Keratinocyte (primary cell): ENCODE data around the gene FGD4. TPM values are rescaled to one million over a fixed set of nuclear protein-coding genes. Genes with fewer than 3 reads are reported as not detected.

ENCODE experiments used
- DNase-seq: peaks from one replicate; pipeline ENCODE4 v3.0.0-alpha.2; 2011; ENCODE audit warnings: low read depth, missing footprints, low spot score
- FAIRE-seq: peaks from 2 replicates; lab custom pipeline; 2011; peaks lifted over from hg19 to GRCh38; lab: Jason Lieb, UNC
- H2AFZ ChIP-seq: 2 replicates; pipeline ENCODE4 v1.6.0; 2012; ENCODE audit warnings: low read length, control low read depth, inconsistent platforms; ENCODE audit not compliant: control insufficient read depth
- H3K27ac ChIP-seq: 2 replicates; pipeline ENCODE4 v1.5.1; 2011; ENCODE audit warnings: low read length; ENCODE audit not compliant: control insufficient read depth, insufficient read depth
- H3K27me3 ChIP-seq: 3 replicates; pipeline ENCODE4 v1.6.0; 2011; ENCODE audit warnings: low read length; ENCODE audit not compliant: control insufficient read depth, insufficient read depth; ENCODE audit errors: extremely low read depth
- H3K36me3 ChIP-seq, 2 experiments: 2 replicates in 1 of 2; 3 replicates in 1 of 2; pipeline ENCODE4 v1.5.1; 2011; ENCODE audit warnings: low read length in 2 of 2, mild to moderate bottlenecking in 1 of 2; ENCODE audit not compliant: control insufficient read depth in 2 of 2, insufficient read depth in 2 of 2; ENCODE audit errors: extremely low read depth in 1 of 2
- H3K4me1 ChIP-seq: 3 replicates; pipeline ENCODE4 v1.5.1; 2011; ENCODE audit warnings: low read length; ENCODE audit not compliant: control insufficient read depth, insufficient read depth; ENCODE audit errors: extremely low read depth
- H3K4me2 ChIP-seq: 3 replicates; pipeline ENCODE4 v1.6.0; 2011; ENCODE audit warnings: low read depth, low read length; ENCODE audit not compliant: control insufficient read depth, insufficient read depth; ENCODE audit errors: extremely low read depth
- H3K4me3 ChIP-seq, 3 experiments: fragments of 200-600 bp in 1 of 3; sonication (generic) in 1 of 3; 2 replicates in 2 of 3; 3 replicates in 1 of 3; pipeline ENCODE4 v1.5.1; 2011 to 2016; ENCODE audit warnings: low read length in 3 of 3, mild to moderate bottlenecking in 3 of 3, control low read depth in 2 of 3, inconsistent platforms in 1 of 3, low read depth in 1 of 3, mixed read lengths in 1 of 3, mixed run types in 1 of 3, moderate library complexity in 1 of 3; ENCODE audit not compliant: control insufficient read depth in 2 of 3, insufficient read depth in 2 of 3; ENCODE audit errors: extremely low read depth in 1 of 3
- H3K79me2 ChIP-seq: 2 replicates; pipeline ENCODE4 v1.6.0; 2012; ENCODE audit warnings: low read length; ENCODE audit not compliant: control insufficient read depth, insufficient read depth
- H3K9ac ChIP-seq: 3 replicates; pipeline ENCODE4 v1.6.0; 2011; ENCODE audit warnings: low read length; ENCODE audit not compliant: control insufficient read depth, insufficient read depth; ENCODE audit errors: extremely low read depth
- H3K9me1 ChIP-seq: 3 replicates; pipeline ENCODE4 v1.6.0; 2011; ENCODE audit warnings: low read length; ENCODE audit not compliant: control insufficient read depth, insufficient read depth; ENCODE audit errors: extremely low read depth
- H3K9me3 ChIP-seq: 2 replicates; pipeline ENCODE4 v1.5.1; 2012; ENCODE audit warnings: low read depth, low read length; ENCODE audit not compliant: control insufficient read depth
- H4K20me1 ChIP-seq: 3 replicates; pipeline ENCODE4 v1.6.0; 2011; ENCODE audit warnings: low read length; ENCODE audit not compliant: control insufficient read depth, insufficient read depth; ENCODE audit errors: extremely low read depth
- EZH2 ChIP-seq: IDR thresholded peaks from one replicate; pipeline ENCODE4 v1.6.1; 2012; ENCODE audit warnings: inconsistent platforms, mild to moderate bottlenecking, low read length, moderate library complexity
- dilution Hi-C: fragments of 300-500 bp; cut with MboI; formaldehyde crosslinking; loops from one replicate; pipeline ENCODE4 v1.7.0; 2020; ENCODE audit warnings: low sequenced_read_pairs; ENCODE audit not compliant: extremely low pct_ligation_motif_present
- polyA minus RNA-seq, 3 experiments: library from RNA; depleted of rRNA, polyadenylated mRNA; stranded (reverse); fragments of >200 nt; gene quantifications; 1 replicate in 1 of 3; 2 replicates in 1 of 3; 3 replicates in 1 of 3; pipeline ENCODE4 v1.2.3, GENCODE V29; 2011
- polyA plus RNA-seq, 5 experiments: library from polyadenylated mRNA; depleted of rRNA in 3 of 5; stranded (reverse) in 3 of 5; stranded (forward) in 1 of 5; unstranded in 1 of 5; fragments of >200 nt; gene quantifications; 1 replicate in 1 of 5; 2 replicates in 3 of 5; 3 replicates in 1 of 5; pipeline versions ENCODE4 v1.2.1 to v1.2.3, GENCODE V29; 2011 to 2012; ENCODE audit warnings: missing spikeins in 2 of 5, low read depth in 1 of 5, low replicate concordance in 1 of 5
- TF ChIP-seq, protein P1 (sequence below), 3 experiments: IDR thresholded peaks in 1 of 3; conservative IDR thresholded peaks in 1 of 3; optimal IDR thresholded peaks in 1 of 3; 2 replicates in 2 of 3; 3 replicates in 1 of 3; pipeline versions ENCODE3 to v1.5.1; 2011; ENCODE audit warnings: low read length in 3 of 3, mild to moderate bottlenecking in 3 of 3, moderate library complexity in 2 of 3, control low read depth in 1 of 3, inconsistent platforms in 1 of 3; ENCODE audit not compliant: insufficient read depth in 2 of 3; ENCODE audit errors: extremely low read depth in 1 of 3

The FGD4 gene
- polyA plus RNA-seq (7.8 to 10.5 TPM (median 7.9 TPM) in 3 replicates), polyA minus RNA-seq (16.5 to 34.5 TPM (median 22.3 TPM) in 3 replicates)
- 22.1 TPM for polyA plus RNA-seq (2011; ENCODE audit: low read depth)
- polyA plus RNA-seq (2011; cell fraction: cytosol; rRNA removed), result 4.0 and 7.3 TPM in 2 replicates
- polyA plus RNA-seq (2011; cell fraction: nucleus; rRNA removed), result 12.3 and 14.2 TPM in 2 replicates
- polyA plus RNA-seq (2012; ENCODE audit: low replicate concordance), result 6.2 and 7.4 TPM in 2 replicates
- polyA minus RNA-seq (2011; cell fraction: cytosol; rRNA and poly(A)+ RNA removed), result 26.7 TPM
- 28.1 and 53.8 TPM in 2 replicates for polyA minus RNA-seq (2011; cell fraction: nucleus; rRNA and poly(A)+ RNA removed)

GRCh38 chr12:32399370-32400113 lies at the start of gene FGD4:
Gene FGD4 (plus strand): TSS chr12:32399558.
- Histone ChIP-seq H3K4me3 (peak within 1 kb of the TSS; percentile 66 to 91 (median 88)), H3K9me1 (no peaks in the 10 kb centered on the region), H4K20me1 (no peaks in the 10 kb centered on the region), H3K27me3 (no peaks in the 10 kb centered on the region), H3K9ac (peak within 1 kb of the TSS; percentile 79), H3K4me1 (peaks cover 4% of the 10 kb centered on the region), H3K9me3 (no peaks in the 10 kb centered on the region), H3K27ac (peak within 1 kb of the TSS; percentile 82), H3K79me2 (peaks cover 43% of the 10 kb centered on the region), H3K4me2 (peak within 1 kb of the TSS; percentile 88), H3K36me3 (peaks cover 0 to 4% of the 10 kb centered on the region in 2 experiments), H2AFZ (peak within 1 kb of the TSS; percentile 82)
- no peak for FAIRE-seq
- TF ChIP-seq EZH2, result no peak
- TF ChIP-seq, protein P1, sequence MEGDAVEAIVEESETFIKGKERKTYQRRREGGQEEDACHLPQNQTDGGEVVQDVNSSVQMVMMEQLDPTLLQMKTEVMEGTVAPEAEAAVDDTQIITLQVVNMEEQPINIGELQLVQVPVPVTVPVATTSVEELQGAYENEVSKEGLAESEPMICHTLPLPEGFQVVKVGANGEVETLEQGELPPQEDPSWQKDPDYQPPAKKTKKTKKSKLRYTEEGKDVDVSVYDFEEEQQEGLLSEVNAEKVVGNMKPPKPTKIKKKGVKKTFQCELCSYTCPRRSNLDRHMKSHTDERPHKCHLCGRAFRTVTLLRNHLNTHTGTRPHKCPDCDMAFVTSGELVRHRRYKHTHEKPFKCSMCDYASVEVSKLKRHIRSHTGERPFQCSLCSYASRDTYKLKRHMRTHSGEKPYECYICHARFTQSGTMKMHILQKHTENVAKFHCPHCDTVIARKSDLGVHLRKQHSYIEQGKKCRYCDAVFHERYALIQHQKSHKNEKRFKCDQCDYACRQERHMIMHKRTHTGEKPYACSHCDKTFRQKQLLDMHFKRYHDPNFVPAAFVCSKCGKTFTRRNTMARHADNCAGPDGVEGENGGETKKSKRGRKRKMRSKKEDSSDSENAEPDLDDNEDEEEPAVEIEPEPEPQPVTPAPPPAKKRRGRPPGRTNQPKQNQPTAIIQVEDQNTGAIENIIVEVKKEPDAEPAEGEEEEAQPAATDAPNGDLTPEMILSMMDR (optimal IDR thresholded peaks at IDR 0.05 in 1 of 3, IDR thresholded peaks at IDR 0.05 in 1 of 3, conservative IDR thresholded peaks at IDR 0.05 in 1 of 3; ENCODE audit: extremely low read depth in 1 of 3, insufficient read depth in 2 of 3, low read length in 3 of 3), result peak; percentile 29 to 61 (median 41)
- dilution Hi-C loops, result no loop called here
- DNase-seq, result no peak

- peaks cover 0 to 2% of the 10 kb centered on the region in 2 experiments for H3K36me3 ChIP-seq
These were observed 45.8 kb upstream of the FGD4 start for GRCh38 chr12:32353540-32353939.

More at GRCh38 chr12:32353540-32353939, 45.8 kb upstream of the FGD4 start:
- Histone ChIP-seq H3K4me3 (no peak overlapping the region), H3K4me1 (no peaks in the 10 kb centered on the region), H3K27ac (no peak overlapping the region), H3K4me2 (no peak overlapping the region), H3K27me3 (no peaks in the 10 kb centered on the region), H2AFZ (no peak overlapping the region), H3K9me3 (no peaks in the 10 kb centered on the region), H3K9me1 (no peaks in the 10 kb centered on the region), H3K79me2 (no peaks in the 10 kb centered on the region), H4K20me1 (no peaks in the 10 kb centered on the region), H3K9ac (no peak overlapping the region)
- no peak for FAIRE-seq
- TF ChIP-seq EZH2, result no peak
- TF ChIP-seq, protein P1 (optimal IDR thresholded peaks at IDR 0.05 in 1 of 3, IDR thresholded peaks at IDR 0.05 in 1 of 3, conservative IDR thresholded peaks at IDR 0.05 in 1 of 3; ENCODE audit: extremely low read depth in 1 of 3, insufficient read depth in 2 of 3, low read length in 3 of 3), result no peak
- dilution Hi-C loops, result no loop called here
- DNase-seq, result no peak
